Activated CD4-positive, alpha-beta T cell treated with anti-CD3 and anti-CD28 coated beads, Interleukin-2, amount 50 U/mL, for 4 hours (primary cell): ENCODE measurements around the gene MT1A.
"Not testable (repeated sequence)": the region's sequence is repeated elsewhere in the genome, so short reads cannot be mapped to it uniquely, and the experiment has no call there.

Experiments
- DNase-seq, 2 experiments: peaks; one replicate each; pipeline ENCODE4 v3.0.0-alpha.2; 2020

The MT1A gene

GRCh38 chr16:56610609-56611111, 27.8 kb upstream of the MT1A start:
- peak in 1 of 2 experiments; percentile 36 for DNase-seq

- DNase-seq, result no peak
These were observed 27.1 kb upstream of the MT1A start for GRCh38 chr16:56611281-56611833.

GRCh38 chr16:56613706-56614105, 24.8 kb upstream of the MT1A start:
- no peak for DNase-seq

GRCh38 chr16:56614549-56614991, 23.9 kb upstream of the MT1A start:
- DNase-seq, result no peak

GRCh38 chr16:56615353-56615752, 23.1 kb upstream of the MT1A start:
- DNase-seq, result no peak

- DNase-seq, result no peak
These were observed 21.8 kb upstream of the MT1A start for GRCh38 chr16:56616608-56617211.

- no peak for DNase-seq
These were observed 21.0 kb upstream of the MT1A start for GRCh38 chr16:56617212-56618085.

- DNase-seq, result no peak
These were observed 20.3 kb upstream of the MT1A start for GRCh38 chr16:56618138-56618537.

- no peak for DNase-seq
These were observed 18.0 kb upstream of the MT1A start for GRCh38 chr16:56620339-56620897.

GRCh38 chr16:56621665-56622445, 16.6 kb upstream of the MT1A start:
- DNase-seq, result not testable (repeated sequence)

GRCh38 chr16:56623184-56623583, 15.3 kb upstream of the MT1A start:
- DNase-seq, result not testable (repeated sequence)

GRCh38 chr16:56623637-56624036, 14.8 kb upstream of the MT1A start:
- DNase-seq, result no peak

- no peak for DNase-seq
These were observed 13.1 kb upstream of the MT1A start, which contains the start of gene MT1E for GRCh38 chr16:56625140-56625942. MT1E (plus strand) TSS chr16:56625781; CDS start chr16:56625852, 71 bp downstream.

GRCh38 chr16:56625943-56626654, 12.4 kb upstream of the MT1A start:
- no peak for DNase-seq

GRCh38 chr16:56626685-56627084, 11.8 kb upstream of the MT1A start:
- DNase-seq, result no peak

GRCh38 chr16:56628486-56629350, 9.7 kb upstream of the MT1A start:
- DNase-seq, result no peak

- no peak for DNase-seq
These were observed 8.9 kb upstream of the MT1A start for GRCh38 chr16:56629531-56629930.

GRCh38 chr16:56630134-56630533, 8.3 kb upstream of the MT1A start:
- DNase-seq, result no peak

GRCh38 chr16:56631197-56631596, 7.3 kb upstream of the MT1A start:
- no peak for DNase-seq

GRCh38 chr16:56631832-56632155, 6.7 kb upstream of the MT1A start:
- no peak for DNase-seq
